Measurements from ENCODE around the gene DEPDC5.
"Not testable (repeated sequence)": the region's sequence is repeated elsewhere in the genome, so short reads cannot be mapped to it uniquely, and the experiment has no call there.

DEPDC5 gene

DNA sequence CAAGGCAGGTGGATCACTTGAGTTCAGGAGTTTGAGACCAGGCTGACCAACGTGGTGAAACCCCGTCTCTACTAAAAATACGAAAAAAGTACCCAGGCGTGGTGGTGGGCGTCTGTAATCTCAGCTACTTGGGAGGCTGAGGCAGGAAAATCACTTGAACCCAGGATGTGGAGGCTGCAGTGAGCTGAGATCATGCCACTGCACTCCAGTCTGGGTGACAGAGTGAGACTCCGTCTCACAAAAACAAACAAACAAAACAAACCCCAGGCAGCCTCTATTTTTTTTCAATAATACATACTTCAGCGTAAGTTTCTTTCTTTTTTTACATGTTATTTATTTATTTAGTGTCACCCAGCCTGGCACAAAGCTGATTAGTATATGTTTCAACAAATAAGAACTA, 60.1 kb downstream of the DEPDC5 start:
- in situ Hi-C loops (cut with HindIII; ENCODE audit: low sequenced_read_pairs): not testable (repeated sequence)

DNA sequence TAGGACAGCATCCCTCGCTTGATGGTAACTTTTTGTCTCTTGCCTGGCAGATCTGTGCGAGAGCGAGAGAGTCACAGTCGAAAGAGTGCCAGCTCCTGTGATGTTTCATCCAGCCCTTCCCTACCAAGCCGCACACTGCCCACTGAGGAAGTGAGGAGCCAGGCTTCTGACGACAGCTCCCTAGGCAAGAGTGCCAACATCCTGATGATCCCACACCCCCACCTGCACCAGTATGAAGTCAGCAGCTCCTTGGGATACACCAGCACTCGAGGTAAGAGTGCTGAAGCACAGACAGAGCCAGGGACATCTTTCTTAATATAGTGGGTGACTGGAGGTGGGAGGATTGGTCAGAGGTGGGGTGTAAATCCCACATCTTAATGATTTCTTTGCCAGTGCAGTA, 61.1 kb downstream of the DEPDC5 start:
- in situ Hi-C loops (cut with HindIII; ENCODE audit: low sequenced_read_pairs): loop anchor here (5.0 kb wide), 1 partner anchor 43 kb away; no protein-coding TSS in a partner anchor

DNA sequence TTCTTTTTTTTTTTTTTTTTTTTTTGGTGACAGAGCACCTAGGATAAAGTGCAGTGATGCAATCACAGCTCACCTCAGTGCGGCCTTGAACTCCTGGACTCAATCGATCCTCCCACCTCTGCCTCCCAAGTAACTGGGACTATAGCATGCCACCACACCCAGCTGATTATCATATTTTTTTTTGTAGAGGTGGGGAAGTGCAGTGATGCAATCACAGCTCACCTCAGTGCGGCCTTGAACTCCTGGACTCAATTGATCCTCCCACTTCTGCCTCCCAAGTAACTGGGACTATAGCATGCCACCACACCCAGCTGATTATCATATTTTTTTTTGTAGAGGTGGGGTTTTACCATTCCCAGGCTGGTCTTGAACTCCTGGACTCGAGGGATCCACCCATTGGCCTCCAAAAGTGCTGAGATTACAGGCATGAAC, 61.6 kb downstream of the DEPDC5 start:
- in situ Hi-C loops (cut with HindIII; ENCODE audit: low sequenced_read_pairs): loop anchor here (5.0 kb wide), 1 partner anchor 43 kb away; no protein-coding TSS in a partner anchor

DNA sequence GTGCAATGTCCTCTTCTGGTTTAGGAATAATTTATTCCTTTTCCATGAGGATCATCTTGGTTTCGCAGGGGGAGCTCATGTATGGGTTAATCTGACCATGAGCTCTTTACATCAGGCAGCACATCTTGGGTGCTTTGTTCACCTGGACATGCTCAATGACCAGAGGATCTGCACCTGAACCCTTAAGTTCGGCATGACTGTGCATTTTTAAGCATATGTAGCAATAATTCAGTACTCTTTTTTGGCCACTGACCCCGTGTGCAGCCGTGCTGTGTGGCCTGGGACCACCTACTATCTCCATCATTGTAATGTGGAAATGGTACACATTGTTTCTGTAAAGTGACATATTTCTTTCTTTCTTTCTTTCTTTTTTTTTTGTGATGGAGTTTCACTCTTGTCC, 62.9 kb downstream of the DEPDC5 start:
- in situ Hi-C loops (cut with HindIII; ENCODE audit: low sequenced_read_pairs): loop anchor here (5.0 kb wide), 1 partner anchor 44 kb away; no protein-coding TSS in a partner anchor

DNA sequence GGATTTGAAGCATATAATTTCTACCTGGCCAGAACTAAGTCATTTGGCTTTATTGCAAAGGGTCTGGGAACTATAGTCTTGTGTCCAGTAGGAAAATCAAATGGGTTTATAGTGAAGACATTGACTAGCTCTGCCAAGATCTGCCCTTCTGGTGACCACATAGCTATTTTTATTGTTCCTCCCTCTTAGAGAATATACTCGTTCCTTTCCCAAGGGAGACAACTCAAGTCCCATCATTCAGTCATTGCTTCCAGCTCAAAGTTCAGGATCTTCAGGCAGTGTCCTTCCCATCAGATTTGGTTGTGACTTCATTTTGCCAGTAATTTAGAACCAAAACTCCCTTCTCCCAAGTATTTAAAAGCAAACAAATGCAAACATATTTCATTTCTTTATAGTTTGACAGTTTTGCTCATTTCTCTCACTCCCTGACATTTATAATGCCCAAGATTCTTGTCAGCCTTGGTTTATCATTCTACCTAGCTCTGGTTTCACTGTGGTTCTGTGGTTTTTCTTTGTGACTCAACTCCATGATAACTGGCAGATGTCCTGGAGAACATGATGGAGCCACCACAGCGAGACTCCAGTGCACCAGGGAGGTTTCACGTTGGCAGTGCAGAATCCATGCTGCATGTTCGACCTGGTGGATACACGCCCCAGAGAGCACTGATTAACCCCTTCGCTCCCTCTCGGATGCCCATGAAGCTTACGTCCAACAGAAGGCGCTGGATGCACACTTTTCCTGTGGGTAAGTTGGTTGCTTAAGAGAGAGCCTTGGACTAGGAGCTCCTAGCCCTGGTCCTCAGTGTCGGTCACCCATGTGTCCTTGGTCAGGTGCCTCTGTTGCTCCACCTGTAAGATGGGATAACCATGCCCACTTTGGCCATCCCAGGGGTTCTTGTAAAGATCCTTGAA, 64.9 kb downstream of the DEPDC5 start:
- in situ Hi-C loops (cut with HindIII; ENCODE audit: low sequenced_read_pairs): loop anchor here (5.0 kb wide), 1 partner anchor 46 kb away; no protein-coding TSS in a partner anchor

DNA sequence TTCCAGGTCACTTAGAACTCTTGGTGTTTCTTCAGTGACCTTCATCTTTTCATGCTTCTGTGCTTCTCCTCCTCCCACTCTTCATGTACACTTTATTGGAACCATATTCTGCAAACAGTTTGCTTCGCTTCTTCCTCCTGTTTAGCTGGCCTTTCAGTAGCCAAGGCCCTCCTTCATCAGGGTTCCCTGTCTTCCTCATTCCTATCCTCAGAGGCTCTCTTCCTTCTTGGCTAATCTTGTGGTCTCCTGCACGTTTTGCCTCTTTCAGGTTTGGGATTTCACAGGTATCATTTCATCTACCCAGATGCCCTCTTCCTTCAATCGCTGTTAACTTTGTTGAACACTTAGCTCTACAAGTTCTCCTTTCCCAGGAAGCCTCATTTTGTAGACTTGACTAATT, 66.8 kb downstream of the DEPDC5 start:
- in situ Hi-C loops (cut with HindIII; ENCODE audit: low sequenced_read_pairs): no loop called here

DNA sequence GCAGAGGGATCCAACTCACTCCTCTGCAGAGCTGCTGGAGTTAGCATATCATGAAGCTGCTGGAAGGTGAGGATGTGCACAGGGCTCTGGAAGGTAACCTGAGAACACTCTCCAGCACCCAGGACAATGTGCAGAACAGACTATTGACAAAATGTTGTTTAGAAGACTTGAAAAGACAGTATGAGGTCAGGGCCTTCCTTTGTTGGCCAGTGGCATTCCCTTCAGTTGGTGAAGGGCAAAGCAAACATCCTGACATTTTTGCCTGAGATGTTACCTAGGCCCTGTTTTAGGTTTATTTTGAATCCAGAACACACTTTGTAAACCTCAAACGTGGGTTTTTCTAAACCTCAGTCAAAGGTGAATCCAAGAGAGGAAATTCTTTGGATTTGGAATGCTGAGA, 67.8 kb downstream of the DEPDC5 start:
- in situ Hi-C loops (cut with HindIII; ENCODE audit: low sequenced_read_pairs): no loop called here

DNA sequence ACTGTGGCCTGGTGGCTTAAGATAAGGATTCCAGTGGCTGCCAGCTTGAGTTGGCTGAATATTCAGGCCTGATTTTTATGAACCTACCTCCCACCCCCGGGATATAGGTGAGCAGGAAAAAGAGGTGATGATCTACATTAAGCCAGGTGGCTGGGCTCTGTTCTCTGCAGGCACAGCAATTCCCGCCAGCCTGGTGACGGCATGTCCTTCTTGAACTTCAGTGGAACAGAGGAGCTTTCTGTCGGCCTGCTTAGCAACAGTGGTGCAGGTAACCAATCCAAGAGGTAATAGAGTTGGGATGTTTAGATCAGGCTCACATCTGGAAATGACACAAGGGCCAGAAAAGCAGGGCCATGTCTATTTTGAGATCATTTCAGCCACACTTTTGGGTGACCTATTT, 68.7 kb downstream of the DEPDC5 start:
- in situ Hi-C loops (cut with HindIII; ENCODE audit: low sequenced_read_pairs): no loop called here

DNA sequence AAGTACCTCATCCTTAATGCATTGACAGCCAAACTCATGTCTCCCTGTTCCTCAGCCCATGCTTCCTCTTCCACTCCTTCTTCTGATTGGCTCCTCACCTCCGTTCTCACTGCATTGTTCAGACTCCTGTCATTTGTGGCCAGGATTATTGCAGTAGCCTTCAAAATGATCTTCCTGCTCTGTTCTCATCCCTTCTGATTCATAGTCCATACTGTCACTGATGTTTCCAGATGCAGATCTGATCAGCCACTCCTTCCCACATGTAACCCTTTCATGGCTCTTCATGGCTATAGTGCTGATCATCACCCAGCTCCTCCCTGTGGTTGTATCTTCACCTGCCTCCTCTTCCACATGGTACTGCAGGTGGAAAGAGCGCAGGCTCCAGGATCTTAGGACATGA, 71.7 kb downstream of the DEPDC5 start:
- in situ Hi-C loops (cut with HindIII; ENCODE audit: low sequenced_read_pairs): no loop called here

DNA sequence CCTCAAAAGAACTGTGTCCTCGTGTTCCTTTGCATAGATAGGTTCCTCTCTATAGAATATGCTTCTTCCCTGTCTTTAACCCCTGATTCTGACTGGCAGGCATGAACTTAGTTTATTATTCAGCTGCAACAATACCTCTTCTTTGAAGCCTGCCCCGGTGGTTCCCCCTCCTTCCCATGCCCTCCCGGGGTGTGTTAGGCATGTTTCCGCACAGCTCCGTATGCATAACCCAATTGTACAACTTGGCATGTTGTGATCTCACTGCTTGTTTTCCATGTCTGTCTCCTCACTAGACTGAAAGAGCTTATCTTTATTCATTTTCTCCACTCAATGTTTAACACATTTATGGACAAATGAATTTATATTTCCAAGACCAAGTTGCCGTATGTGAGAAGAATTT, 72.6 kb downstream of the DEPDC5 start:
- in situ Hi-C loops (cut with HindIII; ENCODE audit: low sequenced_read_pairs): no loop called here

DNA sequence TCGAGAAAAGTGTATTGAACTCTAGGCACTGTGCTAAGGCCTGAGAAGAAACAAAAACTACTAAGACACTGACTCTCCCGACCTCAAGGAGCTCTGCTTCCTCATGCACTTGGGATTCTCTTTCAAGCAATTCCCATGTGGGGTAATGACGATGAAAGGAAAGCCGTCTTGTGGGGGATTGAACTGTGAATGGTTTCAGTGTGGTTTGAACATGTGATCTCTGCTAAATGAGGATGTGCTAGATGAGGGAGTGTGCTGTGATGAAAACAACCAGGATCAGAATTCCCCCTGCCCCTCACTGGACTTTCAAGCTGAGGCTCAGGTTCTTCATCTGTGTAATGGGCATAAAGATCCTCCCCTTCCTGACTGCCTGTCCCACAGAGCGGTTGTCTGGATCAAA, 74.9 kb downstream of the DEPDC5 start:
- in situ Hi-C loops (cut with HindIII; ENCODE audit: low sequenced_read_pairs): no loop called here

DNA sequence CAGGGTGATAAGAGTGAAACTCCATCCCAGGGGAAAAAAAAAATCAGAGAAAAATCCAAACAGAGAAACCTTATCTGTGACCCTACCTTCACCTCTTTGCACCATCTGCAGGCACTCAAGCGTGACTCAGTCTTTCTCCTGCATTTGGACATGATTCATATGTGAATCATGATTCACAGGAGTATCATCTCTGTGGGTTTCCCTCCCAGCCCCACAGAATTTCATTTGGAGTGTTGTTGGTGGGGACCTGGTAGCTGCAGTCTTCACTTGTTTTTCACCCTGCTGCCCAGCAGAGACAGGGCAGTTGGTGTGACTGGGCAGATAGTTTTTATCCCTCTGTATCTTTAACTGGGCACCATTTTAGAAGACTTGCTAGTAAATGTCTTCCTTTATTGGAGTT, 75.7 kb downstream of the DEPDC5 start:
- in situ Hi-C loops (cut with HindIII; ENCODE audit: low sequenced_read_pairs): no loop called here

DNA sequence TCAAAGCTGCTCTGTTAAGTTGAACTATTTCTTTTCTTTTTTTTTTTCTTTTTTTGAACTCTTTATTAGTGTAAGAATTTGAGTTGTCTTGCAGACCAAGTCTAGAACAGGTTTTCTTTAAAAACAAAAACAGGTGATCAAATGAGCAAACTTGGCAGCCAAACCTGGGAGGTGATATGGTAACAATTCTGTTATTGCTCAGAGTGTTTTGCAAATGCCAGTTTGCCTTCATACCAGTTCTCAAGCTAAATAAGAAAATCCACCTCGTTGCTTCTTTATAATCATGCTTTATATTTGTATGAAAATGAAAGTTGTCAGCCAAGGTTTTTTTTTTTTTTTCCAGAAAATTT, 76.9 kb downstream of the DEPDC5 start:
- in situ Hi-C loops (cut with HindIII; ENCODE audit: low sequenced_read_pairs): loop anchor here (10.0 kb wide), 1 partner anchor 64 kb away; no protein-coding TSS in a partner anchor

DNA sequence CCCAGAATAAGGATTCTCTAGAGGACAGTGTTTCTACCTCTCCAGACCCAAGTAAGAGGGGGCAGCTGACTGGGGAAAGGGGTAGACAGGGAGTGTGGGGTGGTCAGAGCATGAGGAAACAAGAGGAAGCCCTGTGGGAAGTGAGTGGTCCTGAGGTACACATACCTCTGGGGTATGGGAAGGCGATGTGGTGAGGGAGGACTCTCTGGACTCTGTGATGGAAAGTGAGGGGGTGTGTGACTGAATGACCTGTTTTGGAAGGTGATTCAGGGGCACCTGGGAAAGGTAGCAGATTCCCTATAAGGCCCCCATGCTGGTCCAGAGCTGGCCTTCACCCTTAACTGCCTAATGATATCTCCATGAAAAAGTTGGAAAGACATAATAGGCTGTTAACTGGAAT, 80.1 kb downstream of the DEPDC5 start:
- in situ Hi-C loops (cut with HindIII; ENCODE audit: low sequenced_read_pairs): loop anchor here (10.0 kb wide), 1 partner anchor 61 kb away; no protein-coding TSS in a partner anchor

DNA sequence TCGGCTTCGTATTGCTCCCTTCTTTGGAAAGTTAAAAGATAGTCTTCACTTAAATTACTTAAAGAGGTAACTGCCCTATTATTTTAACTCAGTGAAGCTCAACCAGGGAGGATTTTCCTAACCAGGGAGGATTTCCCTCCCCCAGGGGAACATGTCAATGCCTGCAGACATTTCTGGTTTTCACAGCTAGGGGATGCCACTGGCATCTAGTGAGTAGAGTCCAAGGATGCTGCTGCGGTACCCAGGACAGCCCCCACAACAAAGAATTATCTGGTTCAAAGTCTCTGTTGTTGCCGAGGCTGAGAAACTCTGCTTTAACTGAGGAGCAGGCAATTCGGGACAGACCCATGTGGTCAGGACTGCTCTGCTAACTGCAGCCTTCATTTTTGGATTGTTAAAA, 82.2 kb downstream of the DEPDC5 start:
- in situ Hi-C loops (cut with HindIII; ENCODE audit: low sequenced_read_pairs): loop anchor here (5.0 to 10.0 kb wide), 2 partner anchors 59 to 116 kb away; no protein-coding TSS in a partner anchor

DNA sequence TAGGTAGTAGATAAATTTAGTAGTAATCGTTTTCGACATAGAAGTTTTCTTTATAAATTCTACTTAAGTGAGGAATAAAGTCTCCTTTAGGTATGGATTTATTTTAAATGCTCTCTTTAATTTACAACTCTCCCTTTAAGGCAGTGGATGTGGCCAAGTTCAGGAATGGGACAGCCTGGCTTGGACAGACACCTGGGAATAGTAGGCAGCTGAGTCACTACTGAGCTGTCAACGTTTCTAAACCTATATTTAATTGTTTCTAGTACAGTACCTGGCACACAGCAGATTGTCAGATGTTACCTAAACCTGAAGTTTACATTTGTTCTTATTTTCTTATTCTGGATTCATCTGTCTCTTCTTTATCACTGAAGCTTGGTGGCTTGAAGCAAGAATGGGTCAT, 85.1 kb downstream of the DEPDC5 start:
- in situ Hi-C loops (cut with HindIII; ENCODE audit: low sequenced_read_pairs): loop anchor here (5.0 to 10.0 kb wide), 2 partner anchors 56 to 113 kb away; no protein-coding TSS in a partner anchor

DNA sequence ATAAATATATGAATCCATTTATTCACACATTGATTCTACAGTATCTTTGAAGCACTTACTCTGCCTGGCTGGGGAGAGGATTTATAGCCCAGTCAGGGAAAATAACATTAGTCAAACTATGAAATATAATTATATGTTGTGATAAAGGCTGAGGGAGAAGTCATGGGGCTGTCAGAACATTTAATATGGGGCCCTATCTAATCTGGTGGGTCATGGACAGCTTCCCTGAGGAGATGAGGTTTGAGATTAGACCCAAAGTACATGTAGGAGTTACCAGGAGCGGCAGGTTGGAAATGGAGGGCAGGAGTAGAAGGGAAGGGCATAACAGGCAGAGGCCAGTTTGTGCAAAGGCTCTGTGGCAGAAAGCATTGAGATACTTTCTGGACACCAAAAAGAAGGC, 86.2 kb downstream of the DEPDC5 start:
- in situ Hi-C loops (cut with HindIII; ENCODE audit: low sequenced_read_pairs): loop anchor here (5.0 to 10.0 kb wide), 2 partner anchors 55 to 112 kb away; no protein-coding TSS in a partner anchor

DNA sequence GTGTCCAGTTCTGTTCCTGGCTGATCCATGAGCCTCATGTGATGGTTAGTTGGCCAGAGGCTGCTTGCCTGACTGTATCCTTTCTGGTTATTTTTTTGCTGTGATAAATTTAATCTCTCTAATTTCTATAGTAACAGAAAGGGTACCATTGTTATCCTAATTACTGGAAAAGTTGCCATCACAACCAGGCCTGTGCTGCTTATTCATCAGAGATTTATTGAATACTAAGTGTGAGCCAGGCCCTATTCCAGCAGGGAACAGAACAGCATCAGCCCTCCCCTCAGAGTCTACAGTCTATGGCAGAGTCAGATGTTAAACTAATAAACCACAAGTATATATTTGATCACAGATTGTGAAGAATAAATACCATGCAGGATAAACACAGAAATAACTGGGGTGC, 86.8 kb downstream of the DEPDC5 start:
- in situ Hi-C loops (cut with HindIII; ENCODE audit: low sequenced_read_pairs): no loop called here

DNA sequence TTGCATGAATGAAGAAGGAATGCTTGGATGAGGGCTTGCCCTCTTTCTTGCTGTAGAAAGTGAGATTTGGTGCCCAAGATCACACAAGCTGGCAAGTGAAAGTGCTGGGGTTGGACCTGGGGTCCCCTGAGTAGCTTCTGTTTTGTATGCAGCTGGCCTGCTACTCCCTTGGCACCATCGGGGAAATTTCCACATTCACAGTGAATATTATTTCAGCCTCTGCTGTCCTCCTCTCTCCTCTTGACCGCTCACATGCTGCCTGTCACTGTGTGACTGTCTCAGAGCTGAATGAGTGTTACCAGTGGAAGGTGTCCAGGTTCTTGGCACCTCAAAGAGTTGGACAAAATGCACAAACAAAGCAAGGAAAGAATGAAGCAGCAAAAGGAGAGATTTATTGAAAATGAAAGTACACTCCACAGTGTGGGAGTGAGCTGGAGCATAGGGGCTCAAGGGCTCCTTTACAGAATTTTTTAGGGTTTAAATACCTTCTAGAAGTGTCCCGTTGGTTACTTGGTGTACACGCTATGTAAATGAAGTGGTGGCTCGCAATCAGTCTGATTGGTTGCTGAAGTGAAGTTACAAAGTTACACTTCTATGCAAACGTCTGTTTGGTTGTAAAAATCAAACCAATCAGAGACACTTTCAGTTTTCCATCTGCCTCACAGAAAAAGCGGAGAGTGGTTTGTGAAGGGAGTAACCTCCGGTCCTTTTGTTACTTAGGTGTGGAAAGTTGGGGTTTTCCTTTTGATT, 87.4 kb downstream of the DEPDC5 start:
- in situ Hi-C loops (cut with HindIII; ENCODE audit: low sequenced_read_pairs): no loop called here

DNA sequence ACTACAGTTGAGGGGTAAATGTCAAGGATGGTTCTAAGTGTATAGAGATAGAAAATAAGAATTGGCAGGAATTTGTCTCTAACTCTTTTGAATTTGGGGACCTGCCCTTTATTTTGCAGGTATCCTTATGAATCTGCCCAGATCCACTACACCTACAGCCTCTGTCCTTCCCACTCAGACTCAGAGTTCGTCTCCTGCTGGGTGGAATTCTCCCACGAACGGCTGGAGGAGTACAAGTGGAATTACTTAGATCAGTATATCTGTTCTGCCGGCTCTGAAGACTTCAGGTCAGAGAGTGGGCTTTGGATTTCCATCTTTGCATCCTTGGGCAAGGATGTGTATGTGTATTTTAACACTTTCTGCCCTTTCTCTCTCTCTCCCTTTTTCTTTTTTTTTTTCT, 89.7 kb downstream of the DEPDC5 start:
- in situ Hi-C loops (cut with HindIII; ENCODE audit: low sequenced_read_pairs): no loop called here

DNA sequence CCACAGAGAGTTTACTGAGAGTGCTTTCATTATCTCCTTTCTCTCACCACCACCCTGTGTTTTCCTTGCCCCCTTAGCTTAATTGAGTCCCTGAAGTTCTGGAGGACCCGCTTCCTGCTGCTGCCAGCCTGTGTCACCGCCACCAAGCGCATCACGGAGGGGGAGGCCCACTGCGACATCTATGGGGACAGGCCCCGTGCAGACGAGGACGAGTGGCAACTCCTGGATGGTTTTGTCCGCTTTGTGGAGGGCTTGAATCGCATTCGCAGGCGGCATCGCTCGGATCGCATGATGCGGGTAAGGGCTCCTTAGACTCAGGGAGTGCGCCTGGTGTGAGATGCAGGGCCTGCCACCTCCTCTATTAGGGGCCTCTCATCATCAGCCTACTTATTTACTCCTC, 91.1 kb downstream of the DEPDC5 start:
- in situ Hi-C loops (cut with HindIII; ENCODE audit: low sequenced_read_pairs): no loop called here

Measured in endothelial cell of hepatic sinusoid (primary cell).